NB4 (cell line): ENCODE data around the gene ASS1.

Source experiments
- DNase-seq: peaks from one replicate; pipeline ENCODE4 v3.0.0; 2010; ENCODE audit warnings: low read depth
- H3K4me3 ChIP-seq: one replicate; pipeline ENCODE4 v1.5.1; 2011; ENCODE audit warnings: mild to moderate bottlenecking, low read depth, low read length, moderate library complexity
- MAX ChIP-seq: IDR thresholded peaks from 2 replicates; pipeline ENCODE4 v1.6.1; 2011; ENCODE audit warnings: low read depth, low read length
- MYC ChIP-seq: IDR thresholded peaks from 2 replicates; pipeline ENCODE4 v1.6.1; 2011; ENCODE audit warnings: low read depth, low read length
- POLR2A ChIP-seq: IDR thresholded peaks from 2 replicates; pipeline ENCODE4 v1.6.1; 2011; ENCODE audit warnings: mild to moderate bottlenecking; ENCODE audit not compliant: insufficient read length; ENCODE audit errors: extremely low read depth
- TF ChIP-seq, protein P1 (sequence below): IDR thresholded peaks from one replicate; pipeline ENCODE4 v1.5.1; 2012; ENCODE audit warnings: low read depth, low read length

Gene ASS1

GRCh38 chr9:130470269-130470668 is 25.5 kb downstream of the ASS1 start:
- no peak for DNase-seq
- H3K4me3 ChIP-seq = no peak overlapping the region
- TF ChIP-seq POLR2A (no peak), MAX (no peak), MYC (no peak)
- TF ChIP-seq, protein P1, sequence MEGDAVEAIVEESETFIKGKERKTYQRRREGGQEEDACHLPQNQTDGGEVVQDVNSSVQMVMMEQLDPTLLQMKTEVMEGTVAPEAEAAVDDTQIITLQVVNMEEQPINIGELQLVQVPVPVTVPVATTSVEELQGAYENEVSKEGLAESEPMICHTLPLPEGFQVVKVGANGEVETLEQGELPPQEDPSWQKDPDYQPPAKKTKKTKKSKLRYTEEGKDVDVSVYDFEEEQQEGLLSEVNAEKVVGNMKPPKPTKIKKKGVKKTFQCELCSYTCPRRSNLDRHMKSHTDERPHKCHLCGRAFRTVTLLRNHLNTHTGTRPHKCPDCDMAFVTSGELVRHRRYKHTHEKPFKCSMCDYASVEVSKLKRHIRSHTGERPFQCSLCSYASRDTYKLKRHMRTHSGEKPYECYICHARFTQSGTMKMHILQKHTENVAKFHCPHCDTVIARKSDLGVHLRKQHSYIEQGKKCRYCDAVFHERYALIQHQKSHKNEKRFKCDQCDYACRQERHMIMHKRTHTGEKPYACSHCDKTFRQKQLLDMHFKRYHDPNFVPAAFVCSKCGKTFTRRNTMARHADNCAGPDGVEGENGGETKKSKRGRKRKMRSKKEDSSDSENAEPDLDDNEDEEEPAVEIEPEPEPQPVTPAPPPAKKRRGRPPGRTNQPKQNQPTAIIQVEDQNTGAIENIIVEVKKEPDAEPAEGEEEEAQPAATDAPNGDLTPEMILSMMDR = no peak

DNA sequence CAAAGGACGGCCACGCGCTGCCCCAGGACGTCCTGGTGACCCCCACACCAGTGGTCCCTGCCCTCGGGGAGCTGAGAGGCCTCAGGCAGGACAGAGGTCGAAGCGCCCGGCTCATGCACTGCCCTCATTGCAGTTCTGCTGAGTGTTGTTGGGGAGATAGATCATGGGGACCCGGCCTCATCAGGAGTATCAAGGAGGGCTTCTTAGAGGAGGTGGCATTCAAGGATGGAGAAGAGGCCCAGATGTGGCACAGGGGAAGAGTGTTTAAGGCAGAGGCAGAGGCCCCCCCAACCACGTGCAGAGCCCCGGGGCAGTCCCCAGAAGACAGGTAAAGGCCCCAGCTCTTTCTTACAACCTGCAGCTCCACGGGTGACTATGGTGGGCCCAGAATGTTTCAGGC is 26.2 kb downstream of the ASS1 start:
- DNase-seq = no peak

DNA sequence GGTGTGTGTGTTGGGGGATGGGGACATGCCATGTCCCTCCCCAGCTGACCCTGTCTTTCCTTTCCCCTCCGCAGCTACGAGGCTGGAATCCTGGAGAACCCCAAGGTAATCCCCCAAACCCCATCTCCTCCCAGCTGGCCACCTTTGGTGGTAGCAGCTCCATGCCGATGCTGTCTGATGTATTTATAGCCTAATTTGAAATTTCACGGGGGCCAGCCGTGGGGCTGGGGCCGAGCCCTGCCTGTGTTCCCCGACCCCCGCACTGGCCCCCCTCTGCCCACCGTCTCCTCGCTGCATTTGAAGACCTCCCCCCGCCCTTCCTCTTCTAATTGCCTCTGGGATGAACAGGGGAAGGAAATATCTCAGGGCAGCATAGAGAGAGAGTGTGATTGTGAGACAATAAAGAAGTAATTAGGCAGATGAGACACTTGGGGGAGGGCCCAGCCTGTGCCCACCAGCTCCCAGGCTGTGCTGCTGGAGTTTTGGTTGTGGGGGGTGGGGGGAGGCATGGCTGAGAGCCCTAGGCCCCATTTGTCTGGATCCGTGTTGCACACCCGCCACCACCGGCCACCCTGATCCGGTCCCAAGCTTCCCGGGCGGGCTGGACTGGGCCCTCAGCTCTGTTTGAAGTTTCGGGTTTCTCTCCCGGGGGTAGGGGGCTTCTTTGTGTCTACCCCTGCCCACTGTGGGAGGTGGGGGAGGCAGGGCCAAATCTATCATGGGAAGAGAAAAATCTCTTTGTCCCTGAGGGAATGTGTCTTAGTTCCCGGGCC is 26.8 kb downstream of the ASS1 start:
- H3K4me3 ChIP-seq = no peak overlapping the region
- TF ChIP-seq MAX = no peak
- TF ChIP-seq POLR2A = no peak
- TF ChIP-seq, protein P1 = no peak
- no peak for DNase-seq

More for the DNA sequence above, 26.2 kb downstream of the ASS1 start:
- no peak overlapping the region for H3K4me3 ChIP-seq
- no peak for TF ChIP-seq MAX
- TF ChIP-seq, protein P1 = no peak
- no peak for TF ChIP-seq POLR2A

DNA sequence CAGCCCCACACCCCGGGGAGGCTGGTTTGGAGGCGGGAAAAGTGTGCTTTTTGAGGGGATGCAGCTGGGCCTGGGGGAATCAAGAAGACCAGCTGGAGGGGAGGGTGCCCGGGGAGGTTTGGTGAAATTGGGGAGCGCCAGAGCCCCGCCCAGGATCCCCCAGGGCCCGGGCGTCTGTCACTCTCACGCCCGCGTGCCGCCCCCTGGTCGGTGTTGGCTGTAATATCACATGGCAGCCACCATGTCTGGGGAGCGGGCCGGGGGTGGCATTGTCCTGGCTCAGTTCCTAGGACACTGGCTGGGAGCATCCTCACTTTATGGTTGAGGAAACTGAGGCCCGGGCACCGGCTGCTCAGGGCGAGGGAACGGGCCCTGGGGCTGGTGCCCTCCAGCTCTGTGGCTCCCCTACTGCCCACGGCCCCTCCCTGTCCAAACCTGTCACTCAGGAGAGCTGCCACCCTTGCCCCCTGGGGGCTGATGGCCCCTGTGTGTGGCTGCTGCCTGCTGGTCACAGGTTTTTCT is 27.5 kb downstream of the ASS1 start:
- TF ChIP-seq MAX (no peak), POLR2A (no peak), MYC (no peak)
- TF ChIP-seq, protein P1 = no peak
- no peak for DNase-seq
- H3K4me3 ChIP-seq = no peak overlapping the region

DNA sequence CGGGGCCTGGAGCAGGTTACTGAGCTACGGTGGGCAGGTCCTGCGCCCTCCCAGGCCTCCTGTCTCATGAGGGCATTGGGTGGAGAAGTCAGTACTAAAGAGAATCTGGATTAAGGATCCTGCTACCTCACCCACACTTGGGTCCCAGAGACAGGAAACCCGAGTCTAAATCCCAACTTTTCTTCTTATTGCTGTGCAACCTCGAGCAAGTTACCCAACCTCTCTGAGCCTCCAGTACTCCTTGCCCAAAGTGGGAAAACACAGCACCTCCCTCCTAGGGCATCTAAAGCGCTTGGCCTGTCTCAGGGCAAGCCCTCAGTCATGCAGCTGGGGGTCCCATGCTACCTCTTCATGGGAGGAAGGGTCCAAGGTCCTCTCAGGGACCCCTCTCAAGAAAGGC is 28.2 kb downstream of the ASS1 start:
- TF ChIP-seq MAX (no peak), MYC (no peak), POLR2A (no peak)
- TF ChIP-seq, protein P1 = no peak
- no peak for DNase-seq
- H3K4me3 ChIP-seq = no peak overlapping the region
